CD4-positive, alpha-beta T cell treated with Interleukin-21 for 1 hour (primary cell): ENCODE measurements around the gene KDM6B.
"Not testable (repeated sequence)": the region's sequence is repeated elsewhere in the genome, so short reads cannot be mapped to it uniquely, and the experiment has no call there.

Experiments
- DNase-seq: peaks from one replicate; pipeline ENCODE4 v3.0.0-alpha.2; 2020

KDM6B gene

GRCh38 chr17:7853691-7854038, 19.6 kb downstream of the KDM6B start:
- DNase-seq = peak; percentile 20

GRCh38 chr17:7854078-7854777, 20.2 kb downstream of the KDM6B start:
- DNase-seq = peak; percentile 12

- DNase-seq = peak; percentile 36
Observed at GRCh38 chr17:7854851-7855659, 21.0 kb downstream of the KDM6B start, which contains the start of gene TMEM88. Gene TMEM88 (plus strand): TSS chr17:7855066. CDS start chr17:7855075, 9 bp downstream.

GRCh38 chr17:7855660-7856010, 21.6 kb downstream of the KDM6B start:
- no peak for DNase-seq

GRCh38 chr17:7856011-7856810, 22.2 kb downstream of the KDM6B start:
- peak; percentile 51 for DNase-seq

GRCh38 chr17:7856811-7857712, 23.0 kb downstream of the KDM6B start, which contains the start of gene NAA38:
Gene NAA38 (minus strand): TSS chr17:7857559. CDS start chr17:7857463, 96 bp downstream.
- peak; percentile 98 for DNase-seq

- DNase-seq = peak; percentile 95
Observed at GRCh38 chr17:7857713-7858521, 23.9 kb downstream of the KDM6B start, which contains the start of gene CYB5D1. Gene CYB5D1 (plus strand): TSS chr17:7858003. CDS start chr17:7858135, 132 bp downstream.

GRCh38 chr17:7858522-7858810, 24.4 kb downstream of the KDM6B start:
- DNase-seq = peak; percentile 57

- no peak for DNase-seq
Observed at GRCh38 chr17:7859028-7859427, 25.0 kb downstream of the KDM6B start.

- DNase-seq = peak; percentile 71
Observed at GRCh38 chr17:7862692-7863437, 28.8 kb downstream of the KDM6B start.

GRCh38 chr17:7864384-7864783, 30.4 kb downstream of the KDM6B start:
- DNase-seq = not testable (repeated sequence)

GRCh38 chr17:7864995-7865650, 31.1 kb downstream of the KDM6B start:
- DNase-seq = no peak

- DNase-seq = peak; percentile 38
Observed at GRCh38 chr17:7867881-7868329, 33.9 kb downstream of the KDM6B start.

GRCh38 chr17:7873051-7873450, 39.0 kb downstream of the KDM6B start:
- DNase-seq = no peak

- no peak for DNase-seq
Observed at GRCh38 chr17:7875804-7876370, 41.9 kb downstream of the KDM6B start.

- no peak for DNase-seq
Observed at GRCh38 chr17:7878234-7878633, 44.2 kb downstream of the KDM6B start.

GRCh38 chr17:7880076-7880868, 46.3 kb downstream of the KDM6B start:
- no peak for DNase-seq

GRCh38 chr17:7881276-7882054, 47.4 kb downstream of the KDM6B start:
- DNase-seq = no peak
